ENCODE measurements around the gene TM2D1.
"Not testable (repeated sequence)": the region's sequence is repeated elsewhere in the genome, so short reads cannot be mapped to it uniquely, and the experiment has no call there.

Gene TM2D1

DNA sequence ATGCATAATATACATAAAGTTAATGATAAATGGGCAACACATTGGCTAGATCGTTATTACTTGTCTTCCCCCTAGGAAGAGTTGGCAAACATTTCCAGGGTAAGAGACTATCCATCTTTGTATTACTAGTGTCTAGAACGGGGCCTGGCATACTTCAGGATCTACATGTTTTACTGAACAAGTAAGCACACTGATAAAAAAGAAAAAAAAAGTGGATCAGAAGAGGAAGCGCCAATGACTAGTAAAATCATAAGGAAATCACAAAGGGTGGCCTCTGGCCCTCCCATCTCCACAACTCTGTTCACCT lies 482 bp downstream of the TM2D1 start:
- TF ChIP-seq, protein P1, sequence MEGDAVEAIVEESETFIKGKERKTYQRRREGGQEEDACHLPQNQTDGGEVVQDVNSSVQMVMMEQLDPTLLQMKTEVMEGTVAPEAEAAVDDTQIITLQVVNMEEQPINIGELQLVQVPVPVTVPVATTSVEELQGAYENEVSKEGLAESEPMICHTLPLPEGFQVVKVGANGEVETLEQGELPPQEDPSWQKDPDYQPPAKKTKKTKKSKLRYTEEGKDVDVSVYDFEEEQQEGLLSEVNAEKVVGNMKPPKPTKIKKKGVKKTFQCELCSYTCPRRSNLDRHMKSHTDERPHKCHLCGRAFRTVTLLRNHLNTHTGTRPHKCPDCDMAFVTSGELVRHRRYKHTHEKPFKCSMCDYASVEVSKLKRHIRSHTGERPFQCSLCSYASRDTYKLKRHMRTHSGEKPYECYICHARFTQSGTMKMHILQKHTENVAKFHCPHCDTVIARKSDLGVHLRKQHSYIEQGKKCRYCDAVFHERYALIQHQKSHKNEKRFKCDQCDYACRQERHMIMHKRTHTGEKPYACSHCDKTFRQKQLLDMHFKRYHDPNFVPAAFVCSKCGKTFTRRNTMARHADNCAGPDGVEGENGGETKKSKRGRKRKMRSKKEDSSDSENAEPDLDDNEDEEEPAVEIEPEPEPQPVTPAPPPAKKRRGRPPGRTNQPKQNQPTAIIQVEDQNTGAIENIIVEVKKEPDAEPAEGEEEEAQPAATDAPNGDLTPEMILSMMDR (IDR thresholded peaks at IDR 0.05; ENCODE audit: borderline replicate concordance, control extremely low read depth, extremely low read depth, insufficient read depth, missing control alignments), result no peak
- no peak for DNase-seq (ENCODE audit: low spot score)
- in situ Hi-C loops (cut with MboI; ENCODE audit: low sequenced_read_pairs, unreplicated experiment), result no loop called here

DNA sequence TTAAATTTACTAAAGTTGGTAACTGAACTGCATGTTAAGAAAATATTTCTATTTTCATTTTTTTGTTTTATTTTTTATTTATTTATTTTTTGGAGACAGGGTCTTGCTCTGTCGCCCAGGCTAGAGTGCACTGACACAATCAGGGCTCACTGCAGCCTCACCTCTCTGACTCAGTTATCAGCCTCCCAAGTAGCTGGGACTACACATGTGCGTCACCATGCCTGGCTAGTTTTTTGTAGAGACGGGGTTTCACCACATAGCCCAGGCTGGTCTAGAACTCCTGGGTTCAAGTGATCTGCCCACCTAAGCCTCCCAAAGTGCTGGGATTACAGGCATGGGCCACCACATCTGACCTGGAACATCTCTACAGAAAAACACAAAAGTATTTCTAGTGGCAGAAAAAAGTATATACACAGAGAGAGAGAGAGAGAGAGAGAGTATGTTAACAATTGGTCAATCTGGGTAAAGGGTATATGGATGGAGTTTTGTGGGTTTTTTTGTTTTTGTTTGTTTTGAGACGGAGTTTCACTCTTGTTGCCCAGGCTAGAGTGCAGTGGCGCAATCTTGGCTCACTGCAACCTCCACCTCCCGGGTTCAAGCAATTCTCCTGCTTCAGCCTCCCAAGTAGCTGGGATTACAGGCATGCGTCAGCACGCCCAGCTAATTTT lies 5.8 kb downstream of the TM2D1 start:
- in situ Hi-C loops (cut with MboI; ENCODE audit: low sequenced_read_pairs, unreplicated experiment); DNase-seq (ENCODE audit: low spot score): not testable (repeated sequence)

DNA sequence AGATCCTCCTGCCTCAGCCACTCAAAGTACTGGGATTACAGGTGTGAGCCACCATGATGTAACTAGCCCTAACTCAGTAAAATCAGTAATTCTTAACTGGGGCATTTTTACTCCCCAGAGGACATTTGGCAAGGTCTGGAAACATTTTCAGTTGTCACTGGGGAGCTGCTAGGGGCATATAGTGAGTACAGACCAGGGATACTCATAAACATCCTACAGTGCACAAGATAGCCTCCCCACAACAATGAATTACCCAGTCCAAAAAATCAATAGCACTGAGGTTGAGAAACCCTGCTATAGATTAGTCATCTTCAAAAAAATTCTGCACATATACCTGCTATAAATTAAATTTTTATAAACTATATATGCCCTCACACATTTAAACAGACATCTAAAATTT lies 13.0 kb downstream of the TM2D1 start:
- no peak for DNase-seq (ENCODE audit: low spot score)
- TF ChIP-seq, protein P1 (IDR thresholded peaks at IDR 0.05; ENCODE audit: borderline replicate concordance, control extremely low read depth, extremely low read depth, insufficient read depth, missing control alignments), result no peak
- in situ Hi-C loops (cut with MboI; ENCODE audit: low sequenced_read_pairs, unreplicated experiment), result no loop called here

DNA sequence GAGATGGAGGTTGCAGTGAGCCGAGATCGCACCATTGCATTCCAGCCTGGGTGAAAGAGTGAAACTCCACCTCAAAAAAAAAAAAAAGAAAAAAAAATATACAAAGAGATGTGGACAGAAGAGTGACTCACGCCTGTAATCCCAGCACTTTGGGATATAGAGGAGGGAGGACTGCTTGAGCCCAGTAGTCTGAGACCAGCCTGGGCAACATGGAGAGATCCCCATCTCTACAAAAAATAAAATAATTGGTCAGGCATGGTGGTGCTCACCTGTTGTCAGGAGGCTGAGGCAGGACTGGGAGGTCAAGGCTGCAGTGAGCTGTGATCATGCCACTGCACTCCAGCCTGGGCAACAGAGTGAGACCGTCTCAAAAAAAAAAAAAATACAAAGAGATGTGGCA lies 13.7 kb downstream of the TM2D1 start:
- DNase-seq (ENCODE audit: low spot score); in situ Hi-C loops (cut with MboI; ENCODE audit: low sequenced_read_pairs, unreplicated experiment): not testable (repeated sequence)

DNA sequence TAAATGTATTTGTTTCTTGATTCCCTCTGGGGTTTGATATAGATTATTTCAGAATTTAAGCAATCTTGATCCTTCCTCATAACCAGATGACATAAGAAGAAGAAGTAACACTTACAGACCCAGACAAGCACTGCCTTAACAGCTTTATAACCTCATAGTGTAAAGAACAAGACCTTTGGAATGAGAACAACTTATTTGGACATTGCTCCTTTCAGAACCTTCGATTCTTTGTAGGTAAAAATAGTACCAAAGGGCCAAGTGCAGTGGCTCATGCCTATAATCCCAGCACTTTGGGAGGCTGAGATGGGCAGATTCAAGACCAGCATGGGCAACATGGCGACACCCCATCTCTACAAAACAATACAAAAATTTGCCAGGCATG lies 15.0 kb downstream of the TM2D1 start:
- in situ Hi-C loops (cut with MboI; ENCODE audit: low sequenced_read_pairs, unreplicated experiment), result no loop called here
- DNase-seq (ENCODE audit: low spot score), result no peak
- TF ChIP-seq, protein P1 (IDR thresholded peaks at IDR 0.05; ENCODE audit: borderline replicate concordance, control extremely low read depth, extremely low read depth, insufficient read depth, missing control alignments), result no peak

DNA sequence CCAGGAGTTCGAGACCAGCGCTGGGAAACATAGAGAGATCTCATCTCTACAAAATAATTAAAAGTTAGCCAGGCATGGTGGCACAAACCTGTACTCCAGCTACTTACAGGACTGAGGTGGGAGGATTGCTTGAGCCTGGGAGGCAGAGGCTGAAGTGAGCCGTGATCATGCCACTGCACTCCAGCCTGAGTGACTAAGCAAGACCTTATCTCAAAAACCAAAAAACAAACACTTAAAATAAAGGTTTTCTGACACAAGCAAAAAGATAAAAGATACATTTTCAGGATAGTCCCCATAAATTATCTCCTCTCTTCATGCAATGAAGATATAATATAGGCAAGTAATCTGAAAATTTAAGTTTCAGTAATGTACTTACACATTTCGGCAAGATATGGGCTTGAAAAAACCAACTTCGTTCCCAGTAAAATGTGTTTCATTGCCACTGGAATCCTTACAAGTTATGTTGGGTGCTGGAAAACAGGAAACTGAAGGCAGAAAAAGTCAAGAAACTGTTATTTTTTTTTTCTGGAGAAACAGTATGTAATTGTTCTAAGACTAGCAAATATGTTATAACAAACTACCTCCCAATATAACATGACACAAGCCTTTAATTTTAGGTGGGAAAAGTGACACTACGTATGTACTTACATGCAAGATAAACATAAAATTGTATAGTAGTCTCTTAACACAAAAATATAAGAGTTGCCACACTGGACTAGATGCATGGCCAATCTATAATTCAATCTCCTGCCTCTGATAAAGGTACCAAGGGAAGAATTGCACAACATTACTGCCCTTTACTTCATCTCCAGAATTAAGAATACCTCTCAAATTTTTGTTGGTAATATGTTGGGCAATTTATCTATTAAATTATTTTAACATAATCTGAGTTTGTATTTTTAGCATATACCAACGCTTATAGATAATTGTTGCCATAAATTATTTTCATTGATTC lies 15.7 kb downstream of the TM2D1 start:
- DNase-seq (ENCODE audit: low spot score), result no peak
- TF ChIP-seq, protein P1 (IDR thresholded peaks at IDR 0.05; ENCODE audit: borderline replicate concordance, control extremely low read depth, extremely low read depth, insufficient read depth, missing control alignments), result no peak
- in situ Hi-C loops (cut with MboI; ENCODE audit: low sequenced_read_pairs, unreplicated experiment), result no loop called here

DNA sequence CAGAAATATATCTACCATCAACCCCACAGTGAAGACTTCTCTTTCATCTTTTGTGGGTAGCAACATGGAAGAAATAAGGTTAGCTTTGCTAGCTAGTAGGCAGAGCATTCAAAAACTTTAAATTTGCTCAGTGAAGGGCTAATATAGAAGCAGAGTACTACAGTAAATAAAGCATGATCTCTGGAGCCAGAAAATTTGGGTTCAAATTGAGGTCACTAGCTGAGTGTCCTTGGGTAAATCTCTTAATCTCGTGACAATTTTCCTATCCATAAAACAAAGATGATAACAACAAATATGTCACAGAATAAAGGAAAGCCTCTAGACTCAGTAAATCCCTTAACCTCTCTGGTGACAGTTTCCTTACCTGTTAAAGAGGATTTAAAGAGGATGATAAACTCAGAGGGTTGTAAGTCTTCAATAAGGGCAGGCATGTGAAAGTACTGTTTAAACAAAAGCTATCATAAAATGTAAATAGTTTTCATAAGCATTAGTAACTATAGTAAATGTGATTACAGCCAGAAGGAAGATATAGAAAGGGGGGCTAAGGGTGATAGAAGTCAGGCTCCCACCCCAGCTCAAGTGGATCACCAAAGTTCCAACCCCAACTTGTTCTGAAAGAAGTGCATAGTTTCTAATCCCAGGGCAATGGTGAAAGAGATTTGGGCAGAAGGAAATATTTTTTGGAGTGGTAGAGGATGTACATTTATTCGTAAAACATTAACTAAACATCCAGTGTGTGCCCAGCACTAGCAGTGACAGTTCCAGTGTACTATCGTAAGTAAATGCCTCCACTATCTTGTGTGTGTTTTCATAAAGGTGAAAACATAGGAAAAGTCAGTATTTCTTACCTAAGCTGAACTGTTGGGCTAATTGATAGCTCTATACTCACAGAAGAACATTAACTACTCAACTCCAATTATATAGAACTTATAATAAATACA lies 24.8 kb downstream of the TM2D1 start:
- in situ Hi-C loops (cut with MboI; ENCODE audit: low sequenced_read_pairs, unreplicated experiment), result no loop called here
- DNase-seq (ENCODE audit: low spot score), result no peak
- TF ChIP-seq, protein P1 (IDR thresholded peaks at IDR 0.05; ENCODE audit: borderline replicate concordance, control extremely low read depth, extremely low read depth, insufficient read depth, missing control alignments), result no peak

All from GM13976 (cell line).